ENCODE data around the gene NCEH1. TPM values are rescaled to one million over a fixed set of nuclear protein-coding genes. Genes with fewer than 3 reads are reported as not detected.

The NCEH1 gene
- total RNA-seq, 1 experiment from 2014 or later, result 2.7 TPM

- H3K27me3 ChIP-seq (ENCODE audit: control insufficient read depth, insufficient read depth, low read length), result no peaks in the 10 kb centered on the region
- no peak for DNase-seq
- no peak overlapping the region for H3K4me3 ChIP-seq (ENCODE audit: insufficient read depth, low read depth, low read length)
- H3K36me3 ChIP-seq (replicated peaks; ENCODE audit: control insufficient read depth, insufficient read depth, low read length), result no peaks in the 10 kb centered on the region
Measured at GRCh38 chr3:172651936-172652625, 58.8 kb downstream of the NCEH1 start.

DNA sequence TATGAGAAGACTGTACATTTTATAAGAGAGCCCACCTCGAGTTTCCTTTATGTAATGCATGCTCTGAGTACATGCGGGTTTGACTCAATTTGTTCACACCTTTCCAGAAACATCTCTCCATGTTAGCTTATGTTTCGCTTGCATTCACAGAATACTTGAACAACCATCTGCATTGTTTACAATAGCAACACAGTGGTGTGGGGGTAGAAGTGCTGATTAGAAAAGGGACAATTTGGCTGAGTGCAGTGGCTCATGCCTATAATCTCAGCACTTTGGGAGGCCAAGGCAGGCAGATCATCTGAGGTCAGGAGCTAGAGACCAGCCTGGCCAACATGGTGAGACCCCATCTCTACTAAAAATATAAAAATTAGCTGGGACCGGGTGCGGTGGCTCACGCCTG is 60.9 kb downstream of the NCEH1 start:
- DNase-seq, result no peak
- H3K4me3 ChIP-seq (ENCODE audit: insufficient read depth, low read depth, low read length), result no peak overlapping the region
- H3K36me3 ChIP-seq (replicated peaks; ENCODE audit: control insufficient read depth, insufficient read depth, low read length), result no peaks in the 10 kb centered on the region
- H3K27me3 ChIP-seq (ENCODE audit: control insufficient read depth, insufficient read depth, low read length), result no peaks in the 10 kb centered on the region

DNA sequence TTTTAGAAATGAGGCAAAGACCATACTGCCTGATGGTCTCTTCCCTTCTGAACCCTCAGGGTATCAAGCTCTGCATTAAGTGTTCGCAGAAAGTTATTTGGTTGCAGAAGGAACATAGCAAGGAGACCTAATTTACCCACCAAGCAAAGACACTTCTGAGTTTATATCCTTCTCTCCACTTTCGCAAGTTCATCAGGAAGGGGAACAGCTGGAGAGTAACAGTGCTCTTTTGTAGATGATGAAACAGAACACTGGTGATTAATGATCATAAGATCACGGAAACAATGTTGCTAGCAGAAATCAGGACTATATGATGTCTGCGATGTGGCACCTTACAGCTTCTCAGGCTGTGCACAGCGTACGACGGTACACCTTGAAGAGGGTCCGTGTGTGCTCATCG is 62.1 kb downstream of the NCEH1 start:
- H3K4me3 ChIP-seq (ENCODE audit: insufficient read depth, low read depth, low read length), result no peak overlapping the region
- no peak for DNase-seq
- H3K27me3 ChIP-seq (ENCODE audit: control insufficient read depth, insufficient read depth, low read length), result no peaks in the 10 kb centered on the region
- H3K36me3 ChIP-seq (replicated peaks; ENCODE audit: control insufficient read depth, insufficient read depth, low read length), result no peaks in the 10 kb centered on the region

GRCh38 chr3:172647823-172648222 is 63.0 kb downstream of the NCEH1 start:
- Histone ChIP-seq H3K4me3 (ENCODE audit: insufficient read depth, low read depth, low read length) (no peak overlapping the region), H3K27me3 (ENCODE audit: control insufficient read depth, insufficient read depth, low read length) (no peaks in the 10 kb centered on the region), H3K36me3 (replicated peaks; ENCODE audit: control insufficient read depth, insufficient read depth, low read length) (no peaks in the 10 kb centered on the region)
- DNase-seq, result no peak

- DNase-seq, result no peak
- H3K36me3 ChIP-seq (replicated peaks; ENCODE audit: control insufficient read depth, insufficient read depth, low read length), result no peaks in the 10 kb centered on the region
- H3K4me3 ChIP-seq (ENCODE audit: insufficient read depth, low read depth, low read length), result no peak overlapping the region
- no peaks in the 10 kb centered on the region for H3K27me3 ChIP-seq (ENCODE audit: control insufficient read depth, insufficient read depth, low read length)
Measured at GRCh38 chr3:172647080-172647479, 63.8 kb downstream of the NCEH1 start.

DNA sequence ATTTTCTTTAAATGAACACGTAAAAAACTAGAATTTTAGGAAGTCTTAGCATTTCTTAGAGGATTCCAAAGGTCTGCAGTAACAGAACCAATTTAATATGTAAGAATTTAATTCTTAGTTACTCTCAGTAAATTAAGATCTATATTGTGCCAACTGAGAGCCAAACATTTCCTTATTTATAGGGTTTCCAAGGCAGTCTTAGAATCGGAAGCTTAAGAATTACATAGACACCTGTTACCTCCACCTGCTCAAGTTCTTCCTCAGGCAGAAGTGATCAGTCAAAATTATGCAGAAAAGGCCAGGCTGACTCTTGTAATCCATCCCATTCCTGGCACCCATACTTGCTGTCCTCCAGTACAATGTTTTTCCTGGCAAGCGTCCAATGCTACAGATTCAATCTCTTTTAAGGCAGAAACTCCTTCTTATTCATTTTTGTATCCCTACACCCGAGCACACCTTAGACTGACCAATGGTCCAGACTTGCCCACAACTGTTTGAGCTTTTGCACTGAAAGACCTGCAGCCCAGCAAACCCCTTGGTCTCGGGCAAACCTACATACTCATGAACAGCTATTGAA is 64.3 kb downstream of the NCEH1 start:
- no peak for DNase-seq
- H3K4me3 ChIP-seq (ENCODE audit: insufficient read depth, low read depth, low read length), result no peak overlapping the region
- H3K27me3 ChIP-seq (ENCODE audit: control insufficient read depth, insufficient read depth, low read length), result no peaks in the 10 kb centered on the region
- H3K36me3 ChIP-seq (replicated peaks; ENCODE audit: control insufficient read depth, insufficient read depth, low read length), result no peaks in the 10 kb centered on the region

DNA sequence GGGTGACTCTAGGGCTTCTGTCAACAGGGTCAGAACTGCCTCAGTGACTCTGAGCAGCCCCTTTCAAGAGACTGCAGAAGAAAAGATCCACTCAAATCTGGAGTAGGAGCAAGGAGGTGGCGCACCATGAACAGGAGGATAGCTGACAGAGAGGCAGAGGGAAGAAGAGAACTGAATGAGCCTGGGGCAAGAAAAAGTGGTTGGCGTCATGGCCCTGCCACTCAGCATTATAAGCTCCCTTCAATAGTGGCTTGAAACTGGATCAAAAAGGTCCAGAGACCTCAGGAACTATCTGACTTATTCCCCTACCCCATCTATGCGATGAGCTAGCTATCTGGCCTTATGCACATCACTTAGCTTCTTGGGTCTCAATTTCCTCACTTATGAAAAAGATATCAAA is 66.6 kb downstream of the NCEH1 start:
- Histone ChIP-seq H3K27me3 (ENCODE audit: control insufficient read depth, insufficient read depth, low read length) (no peaks in the 10 kb centered on the region), H3K4me3 (ENCODE audit: insufficient read depth, low read depth, low read length) (no peak overlapping the region), H3K36me3 (replicated peaks; ENCODE audit: control insufficient read depth, insufficient read depth, low read length) (no peaks in the 10 kb centered on the region; the same call in 1 of the 2 replicates)
- DNase-seq, result no peak

- H3K27me3 ChIP-seq (ENCODE audit: control insufficient read depth, insufficient read depth, low read length), result no peaks in the 10 kb centered on the region
- no peak for DNase-seq
- no peaks in the 10 kb centered on the region; the same call in 1 of the 2 replicates for H3K36me3 ChIP-seq (replicated peaks; ENCODE audit: control insufficient read depth, insufficient read depth, low read length)
Measured at GRCh38 chr3:172643506-172644179, 67.2 kb downstream of the NCEH1 start.

DNA sequence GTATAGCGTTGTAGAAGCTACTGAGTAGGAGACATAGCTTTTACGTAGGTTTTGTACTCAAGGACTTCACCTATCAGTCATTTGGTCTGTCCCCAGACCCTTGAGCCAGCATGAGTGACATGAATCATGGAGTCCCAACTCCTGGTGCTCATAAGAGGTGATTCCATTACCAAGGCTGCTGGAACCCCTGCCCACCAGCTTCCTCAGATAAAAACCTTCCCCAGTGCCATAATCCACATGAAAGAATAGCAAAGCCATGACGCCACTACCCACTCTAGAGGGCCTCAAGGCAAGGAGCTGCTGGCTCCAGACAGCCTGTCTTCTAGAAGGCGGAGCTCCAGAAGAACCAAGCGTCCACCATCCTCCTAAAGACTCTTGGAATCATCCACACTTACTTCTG is 69.6 kb downstream of the NCEH1 start:
- Histone ChIP-seq H3K27me3 (ENCODE audit: control insufficient read depth, insufficient read depth, low read length) (no peaks in the 10 kb centered on the region), H3K36me3 (replicated peaks; ENCODE audit: control insufficient read depth, insufficient read depth, low read length) (no peaks in the 10 kb centered on the region; the same call in 1 of the 2 replicates), H3K4me3 (ENCODE audit: insufficient read depth, low read depth, low read length) (no peak overlapping the region)
- DNase-seq, result no peak

More at GRCh38 chr3:172643506-172644179, 67.2 kb downstream of the NCEH1 start:
- no peak overlapping the region for H3K4me3 ChIP-seq (ENCODE audit: insufficient read depth, low read depth, low read length)

DNA sequence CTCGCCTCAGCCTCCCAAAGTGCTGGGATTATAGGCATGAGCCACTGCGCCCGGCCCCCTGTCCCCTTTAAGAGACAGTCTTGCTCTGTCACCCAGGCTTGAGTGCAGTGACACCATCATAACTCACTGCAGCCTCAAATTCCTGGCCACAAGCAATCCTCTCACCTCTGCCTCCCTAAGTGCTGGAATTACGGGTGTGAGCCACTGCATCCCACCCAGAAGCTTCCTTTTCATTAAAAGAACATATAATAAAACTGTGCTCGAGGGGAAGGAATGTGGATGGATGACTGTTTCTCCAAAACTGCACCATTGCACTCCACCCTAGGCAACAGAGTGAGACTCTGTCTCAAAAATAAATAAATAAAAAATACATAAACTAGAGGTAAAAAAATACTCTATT is 70.1 kb downstream of the NCEH1 start:
- DNase-seq, result no peak
- H3K27me3 ChIP-seq (ENCODE audit: control insufficient read depth, insufficient read depth, low read length), result no peaks in the 10 kb centered on the region
- no peak overlapping the region for H3K4me3 ChIP-seq (ENCODE audit: insufficient read depth, low read depth, low read length)
- no peaks in the 10 kb centered on the region; the same call in 1 of the 2 replicates for H3K36me3 ChIP-seq (replicated peaks; ENCODE audit: control insufficient read depth, insufficient read depth, low read length)

DNA sequence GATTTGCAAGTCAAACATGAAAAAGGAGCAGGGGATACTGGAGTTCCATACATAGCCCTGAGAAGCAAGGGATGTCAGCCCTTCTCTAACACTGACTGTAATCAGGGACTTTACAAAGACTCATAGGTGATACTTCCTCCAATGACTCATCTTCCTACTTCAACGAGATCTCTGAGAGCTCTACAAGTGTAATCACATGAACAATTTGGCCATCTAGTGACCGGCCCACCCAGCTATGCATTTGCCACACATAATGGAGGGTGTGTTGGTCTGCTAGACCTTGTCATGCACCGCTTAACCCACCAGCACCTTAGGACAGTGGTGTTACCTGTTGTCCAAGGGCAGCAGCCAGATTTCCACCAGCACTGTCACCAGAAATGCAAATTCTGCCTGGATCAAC is 75.3 kb downstream of the NCEH1 start:
- no peak overlapping the region for H3K4me3 ChIP-seq (ENCODE audit: insufficient read depth, low read depth, low read length)
- no peak for DNase-seq
- H3K36me3 ChIP-seq (replicated peaks; ENCODE audit: control insufficient read depth, insufficient read depth, low read length), result no peaks in the 10 kb centered on the region; the same call in 1 of the 2 replicates
- no peaks in the 10 kb centered on the region for H3K27me3 ChIP-seq (ENCODE audit: control insufficient read depth, insufficient read depth, low read length)

- no peaks in the 10 kb centered on the region for H3K36me3 ChIP-seq (replicated peaks; ENCODE audit: control insufficient read depth, insufficient read depth, low read length)
- H3K27me3 ChIP-seq (ENCODE audit: control insufficient read depth, insufficient read depth, low read length), result no peaks in the 10 kb centered on the region
- no peak overlapping the region for H3K4me3 ChIP-seq (ENCODE audit: insufficient read depth, low read depth, low read length)
- DNase-seq, result no peak
Measured at GRCh38 chr3:172634948-172635347, 75.9 kb downstream of the NCEH1 start.

GRCh38 chr3:172630316-172630715 is 80.6 kb downstream of the NCEH1 start:
- Histone ChIP-seq H3K27me3 (ENCODE audit: control insufficient read depth, insufficient read depth, low read length) (no peaks in the 10 kb centered on the region), H3K4me3 (ENCODE audit: insufficient read depth, low read depth, low read length) (no peak overlapping the region), H3K36me3 (replicated peaks; ENCODE audit: control insufficient read depth, insufficient read depth, low read length) (no peaks in the 10 kb centered on the region)
- no peak for DNase-seq

DNA sequence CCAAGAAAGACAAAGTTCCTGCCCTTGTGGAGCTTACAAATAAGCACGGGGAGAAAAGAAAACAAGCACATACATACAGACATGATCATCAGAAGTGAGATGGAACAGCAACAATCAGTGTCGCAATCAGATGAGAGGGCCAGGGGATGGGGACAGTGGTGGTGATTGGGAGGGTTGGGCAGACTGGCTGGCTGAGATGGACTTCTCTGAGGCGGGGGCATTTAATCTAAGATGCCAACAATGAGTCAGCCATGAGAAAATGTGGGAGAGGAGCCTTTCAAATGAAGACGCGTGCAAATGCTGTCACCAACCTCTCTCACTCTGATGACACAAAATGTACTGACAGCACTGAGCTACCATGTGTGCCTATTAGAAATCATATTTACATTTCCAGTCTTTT is 81.4 kb downstream of the NCEH1 start:
- Histone ChIP-seq H3K36me3 (replicated peaks; ENCODE audit: control insufficient read depth, insufficient read depth, low read length) (no peaks in the 10 kb centered on the region), H3K4me3 (ENCODE audit: insufficient read depth, low read depth, low read length) (no peak overlapping the region), H3K27me3 (ENCODE audit: control insufficient read depth, insufficient read depth, low read length) (no peaks in the 10 kb centered on the region)
- DNase-seq, result no peak
